Testis (tissue), 2 donors: Measurements from ENCODE around the gene CUBN.

Experiments used
- CTCF ChIP-seq, 3 experiments: fragments of 450-650 bp in 2 of 3; fragments of 200-600 bp in 1 of 3; sonication (generic) in 1 of 3; IDR thresholded peaks; one replicate each; pipeline ENCODE4 v1.5.1; 2016 to 2019; ENCODE audit warnings: antibody characterized with exemption in 3 of 3, mild to moderate bottlenecking in 2 of 3, moderate library complexity in 1 of 3
- POLR2A ChIP-seq: fragments of 450-650 bp; IDR thresholded peaks from one replicate; pipeline ENCODE4 v1.6.1; 2017; ENCODE audit warnings: antibody characterized with exemption, mild to moderate bottlenecking, moderate library complexity

DNA sequence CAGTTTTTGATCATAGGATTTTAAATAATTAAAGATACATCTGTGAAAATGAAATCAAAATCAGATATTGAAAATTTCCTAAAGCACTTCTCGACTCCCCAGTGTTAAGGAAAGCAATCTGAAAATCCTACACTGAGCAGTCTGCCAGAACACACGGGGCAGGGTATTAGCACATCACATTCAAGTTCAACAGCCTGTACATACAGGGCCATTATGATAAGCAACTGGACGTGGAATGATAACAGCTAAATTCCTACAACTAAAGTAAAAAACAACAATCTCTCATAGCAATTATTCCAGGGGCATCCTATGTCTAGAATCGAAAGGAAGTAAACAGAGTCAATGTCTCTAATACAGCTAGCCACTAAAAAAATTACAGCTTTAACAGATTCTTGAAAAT lies 40.2 kb upstream of the CUBN start:
- no peak for TF ChIP-seq POLR2A
- no peak for TF ChIP-seq CTCF (IDR thresholded peaks at IDR 0.05)
